Neural progenitor cell (in vitro differentiated cells): ENCODE results near the gene GABRR1. TPM values are rescaled to one million over a fixed set of nuclear protein-coding genes. Genes with fewer than 3 reads are reported as not detected.

Experiments used
- DNase-seq: peaks from one replicate; pipeline ENCODE4 v3.0.0-alpha.2; 2016; ENCODE audit warnings: low spot score
- H2AFZ ChIP-seq: fragments of 200-600 bp; sonication (generic); replicated peaks from 2 replicates; pipeline ENCODE4 v1.6.1; 2016; ENCODE audit warnings: antibody characterized with exemption
- H3F3A ChIP-seq: fragments of 200-600 bp; sonication (generic); 2 replicates; pipeline ENCODE4 v1.6.1; 2016; ENCODE audit warnings: antibody characterized with exemption, low read depth
- H3K27ac ChIP-seq: fragments of 200-600 bp; sonication (generic); 2 replicates; pipeline ENCODE4 v1.5.1; 2016; ENCODE audit warnings: mild to moderate bottlenecking
- H3K27me3 ChIP-seq: fragments of 200-600 bp; sonication (generic); 2 replicates; pipeline ENCODE4 v1.6.1; 2016; ENCODE audit warnings: mild to moderate bottlenecking, moderate library complexity
- H3K36me3 ChIP-seq: fragments of 200-600 bp; sonication (generic); 2 replicates; pipeline ENCODE4 v1.5.1; 2016
- H3K4me1 ChIP-seq: fragments of 200-600 bp; sonication (generic); 2 replicates; pipeline ENCODE4 v1.6.1; 2016; ENCODE audit warnings: mixed run types
- H3K4me2 ChIP-seq: fragments of 200-600 bp; sonication (generic); 2 replicates; pipeline ENCODE4 v1.6.1; 2016
- H3K4me3 ChIP-seq: fragments of 200-600 bp; sonication (generic); 2 replicates; pipeline ENCODE4 v1.5.1; 2016
- H3K79me2 ChIP-seq: fragments of 200-600 bp; sonication (generic); 2 replicates; pipeline ENCODE4 v1.6.1; 2016; ENCODE audit warnings: low read depth
- H3K9ac ChIP-seq: fragments of 200-600 bp; sonication (generic); 2 replicates; pipeline ENCODE4 v1.6.1; 2016
- H3K9me3 ChIP-seq: fragments of 200-600 bp; sonication (generic); 2 replicates; pipeline ENCODE4 v1.5.1; 2016; ENCODE audit warnings: low read depth
- H4K20me1 ChIP-seq: fragments of 200-600 bp; sonication (generic); 2 replicates; pipeline ENCODE4 v1.6.1; 2016; ENCODE audit warnings: low read depth
- H3K27ac Mint-ChIP-seq: 3 replicates; pipeline ENCODE4 v1.8.0; 2021; ENCODE audit warnings: mixed read lengths
- H3K27me3 Mint-ChIP-seq: 2 replicates; pipeline ENCODE4 v1.8.0; 2022; ENCODE audit warnings: low read depth, mild to moderate bottlenecking, inconsistent platforms, moderate library complexity, mixed read lengths; ENCODE audit not compliant: insufficient read depth
- H3K36me3 Mint-ChIP-seq: 3 replicates; pipeline ENCODE4 v1.8.0; 2021; ENCODE audit warnings: mixed read lengths
- H3K4me1 Mint-ChIP-seq: 3 replicates; pipeline ENCODE4 v1.8.0; 2021; ENCODE audit warnings: mixed read lengths
- H3K4me3 Mint-ChIP-seq: 3 replicates; pipeline ENCODE4 v1.8.0; 2021; ENCODE audit warnings: mild to moderate bottlenecking, moderate library complexity, mixed read lengths
- H3K9me3 Mint-ChIP-seq: 3 replicates; pipeline ENCODE4 v1.8.0; 2020; ENCODE audit warnings: mixed read lengths
- CTCF ChIP-seq: fragments of 200-600 bp; sonication (generic); IDR thresholded peaks from 2 replicates; pipeline ENCODE4 v1.5.1; 2017; ENCODE audit warnings: antibody characterized with exemption, mild to moderate bottlenecking
- EZH2 ChIP-seq: fragments of 200-600 bp; sonication (generic); IDR thresholded peaks from 2 replicates; pipeline ENCODE4 v1.6.1; 2017; ENCODE audit warnings: antibody characterized with exemption, mild to moderate bottlenecking, moderate library complexity
- EZH2phosphoT487 ChIP-seq: fragments of 200-600 bp; sonication (generic); IDR thresholded peaks from 2 replicates; pipeline ENCODE4 v1.6.1; 2017; ENCODE audit warnings: antibody characterized with exemption
- total RNA-seq: library from RNA; depleted of rRNA; stranded (reverse); fragments of >200 nt; gene quantifications from 2 replicates; pipeline ENCODE4 v1.2.3, GENCODE V29; 2015; ENCODE audit warnings: low replicate concordance

The GABRR1 gene
- total RNA-seq, 1 donor from 2014 or later = not detected

- Histone ChIP-seq H3K4me3 (no peak overlapping the region), H3K79me2 (no peaks in the 10 kb centered on the region), H3F3A (no peaks in the 10 kb centered on the region), H3K27me3 (no peaks in the 10 kb centered on the region), H2AFZ (no peak overlapping the region), H3K9ac (no peak overlapping the region), H3K4me1 (peaks cover 5% of the 10 kb centered on the region), H3K9me3 (no peaks in the 10 kb centered on the region), H3K4me2 (no peak overlapping the region), H3K36me3 (no peaks in the 10 kb centered on the region), H3K27ac (no peak overlapping the region), H4K20me1 (no peaks in the 10 kb centered on the region)
- TF ChIP-seq CTCF (no peak), EZH2 (no peak), EZH2phosphoT487 (no peak)
- Mint-ChIP-seq H3K36me3 (no peaks in the 10 kb centered on the region), H3K27me3 (peaks cover 2% of the 10 kb centered on the region), H3K4me3 (no peak overlapping the region), H3K4me1 (peaks cover 6% of the 10 kb centered on the region), H3K9me3 (peaks cover 6% of the 10 kb centered on the region), H3K27ac (no peak overlapping the region)
- DNase-seq = no peak
Measured at GRCh38 chr6:89221971-89222711, 5.0 kb upstream of the GABRR1 start.

GRCh38 chr6:89221129-89221528 lies 4.0 kb upstream of the GABRR1 start:
- TF ChIP-seq EZH2 (no peak), EZH2phosphoT487 (no peak), CTCF (no peak)
- no peaks in the 10 kb centered on the region for H3K9me3 ChIP-seq
- H3K36me3 ChIP-seq = no peaks in the 10 kb centered on the region
- H3K4me3 ChIP-seq = no peak overlapping the region
- H2AFZ ChIP-seq = no peak overlapping the region
- no peaks in the 10 kb centered on the region for H3K79me2 ChIP-seq
- no peaks in the 10 kb centered on the region for H3K27me3 ChIP-seq
- no peaks in the 10 kb centered on the region for H3K36me3 Mint-ChIP-seq
- H3K9me3 Mint-ChIP-seq = peaks cover 6% of the 10 kb centered on the region
- H3K4me2 ChIP-seq = no peak overlapping the region
- H3K4me3 Mint-ChIP-seq = no peak overlapping the region
- no peak overlapping the region for H3K27ac ChIP-seq
- H3K4me1 ChIP-seq = peaks cover 5% of the 10 kb centered on the region
- no peak overlapping the region for H3K9ac ChIP-seq
- H3K27me3 Mint-ChIP-seq = peaks cover 2% of the 10 kb centered on the region
- no peaks in the 10 kb centered on the region for H4K20me1 ChIP-seq
- peaks cover 7% of the 10 kb centered on the region for H3K4me1 Mint-ChIP-seq
- DNase-seq = no peak
- H3F3A ChIP-seq = no peaks in the 10 kb centered on the region
- no peak overlapping the region for H3K27ac Mint-ChIP-seq

GRCh38 chr6:89216411-89216810 lies 747 bp downstream of the GABRR1 start:
- H3K4me1 Mint-ChIP-seq = peaks cover 7% of the 10 kb centered on the region
- peaks cover 2% of the 10 kb centered on the region for H3K9me3 Mint-ChIP-seq
- no peak overlapping the region for H2AFZ ChIP-seq
- no peak overlapping the region for H3K9ac ChIP-seq
- H3K79me2 ChIP-seq = no peaks in the 10 kb centered on the region
- H3F3A ChIP-seq = no peaks in the 10 kb centered on the region
- H3K4me2 ChIP-seq = no peak overlapping the region
- H3K4me1 ChIP-seq = peaks cover 5% of the 10 kb centered on the region
- no peaks in the 10 kb centered on the region for H4K20me1 ChIP-seq
- no peak overlapping the region for H3K27ac ChIP-seq
- H3K27me3 ChIP-seq = no peaks in the 10 kb centered on the region
- H3K27ac Mint-ChIP-seq = no peak overlapping the region
- TF ChIP-seq EZH2 (no peak), CTCF (no peak), EZH2phosphoT487 (no peak)
- no peaks in the 10 kb centered on the region for H3K9me3 ChIP-seq
- no peaks in the 10 kb centered on the region for H3K36me3 ChIP-seq
- H3K4me3 ChIP-seq = no peak overlapping the region
- H3K27me3 Mint-ChIP-seq = peaks cover 2% of the 10 kb centered on the region
- no peak overlapping the region for H3K4me3 Mint-ChIP-seq
- no peaks in the 10 kb centered on the region for H3K36me3 Mint-ChIP-seq
- DNase-seq = no peak
